ENCODE data around the gene NEK10. TPM values are rescaled to one million over a fixed set of nuclear protein-coding genes. Genes with fewer than 3 reads are reported as not detected.

NEK10 gene
- total RNA-seq, 1 experiment from 2014 or later: 1.7 TPM

DNA sequence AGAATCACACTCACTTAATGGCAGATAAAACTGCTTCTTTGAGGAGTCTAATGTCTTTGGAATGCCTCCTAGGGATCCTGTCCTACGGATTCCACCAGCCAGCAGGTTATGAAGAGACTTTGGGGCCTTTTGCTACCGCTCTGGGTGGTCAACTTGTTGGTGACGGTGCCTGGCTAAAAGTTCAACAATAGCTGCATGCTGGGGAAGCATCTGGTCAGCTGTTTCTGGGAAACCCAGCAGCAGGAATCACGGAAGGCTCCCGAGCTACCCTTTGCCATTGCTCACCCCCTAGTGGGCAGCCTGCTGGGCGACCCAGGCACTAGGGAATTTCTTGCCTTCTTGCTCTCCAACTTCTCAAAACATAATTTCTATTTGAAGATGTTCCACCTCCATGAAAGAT lies 263.3 kb downstream of the NEK10 start:
- Mint-ChIP-seq H3K9me3 (ENCODE audit: low read depth, unreplicated experiment) (no peaks in the 10 kb centered on the region), H3K4me1 (ENCODE audit: low read depth, unreplicated experiment) (no peaks in the 10 kb centered on the region), H3K36me3 (ENCODE audit: insufficient read depth, unreplicated experiment) (no peaks in the 10 kb centered on the region), H3K27ac (ENCODE audit: unreplicated experiment) (no peak overlapping the region), H3K4me3 (ENCODE audit: low read depth, unreplicated experiment) (no peak overlapping the region), H3K27me3 (ENCODE audit: unreplicated experiment) (no peaks in the 10 kb centered on the region)
- TF ChIP-seq, protein P1, sequence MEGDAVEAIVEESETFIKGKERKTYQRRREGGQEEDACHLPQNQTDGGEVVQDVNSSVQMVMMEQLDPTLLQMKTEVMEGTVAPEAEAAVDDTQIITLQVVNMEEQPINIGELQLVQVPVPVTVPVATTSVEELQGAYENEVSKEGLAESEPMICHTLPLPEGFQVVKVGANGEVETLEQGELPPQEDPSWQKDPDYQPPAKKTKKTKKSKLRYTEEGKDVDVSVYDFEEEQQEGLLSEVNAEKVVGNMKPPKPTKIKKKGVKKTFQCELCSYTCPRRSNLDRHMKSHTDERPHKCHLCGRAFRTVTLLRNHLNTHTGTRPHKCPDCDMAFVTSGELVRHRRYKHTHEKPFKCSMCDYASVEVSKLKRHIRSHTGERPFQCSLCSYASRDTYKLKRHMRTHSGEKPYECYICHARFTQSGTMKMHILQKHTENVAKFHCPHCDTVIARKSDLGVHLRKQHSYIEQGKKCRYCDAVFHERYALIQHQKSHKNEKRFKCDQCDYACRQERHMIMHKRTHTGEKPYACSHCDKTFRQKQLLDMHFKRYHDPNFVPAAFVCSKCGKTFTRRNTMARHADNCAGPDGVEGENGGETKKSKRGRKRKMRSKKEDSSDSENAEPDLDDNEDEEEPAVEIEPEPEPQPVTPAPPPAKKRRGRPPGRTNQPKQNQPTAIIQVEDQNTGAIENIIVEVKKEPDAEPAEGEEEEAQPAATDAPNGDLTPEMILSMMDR (IDR thresholded peaks at IDR 0.05; ENCODE audit: unreplicated experiment): peak; percentile 35
- CTCF ChIA-PET: interaction anchor here (0.9 kb wide), 1 partner anchor 1202 kb away, joined by 3 read pairs; no protein-coding TSS in a partner anchor
- intact Hi-C loops (cut with micrococcal nuclease; ENCODE audit: unreplicated experiment): loop anchor here (5.0 kb wide), 1 partner anchor 139 kb away; no protein-coding TSS in a partner anchor
- peak; percentile 38 for DNase-seq
- BruUV-seq (replicated peaks): no TSS peak

DNA sequence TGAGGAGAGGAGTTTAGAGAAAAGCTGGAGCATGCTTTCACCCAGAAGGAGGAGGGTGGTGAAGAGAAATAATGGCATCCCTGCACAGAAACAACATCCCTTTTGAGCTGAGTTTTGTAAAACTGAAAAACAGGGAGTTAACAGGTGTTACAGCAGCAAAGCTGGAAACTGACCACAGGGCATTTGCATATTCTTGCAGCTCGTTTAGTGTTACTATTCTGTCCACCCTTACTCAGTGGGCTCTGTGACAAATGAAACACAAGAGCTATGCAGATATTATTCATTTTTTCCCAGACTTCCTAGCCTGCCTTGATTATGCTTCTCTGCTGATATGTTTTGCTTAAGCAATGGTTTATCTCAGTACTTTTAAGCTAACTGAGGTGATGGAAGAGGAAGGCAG lies 272.0 kb downstream of the NEK10 start:
- CTCF ChIA-PET: no interaction called here
- no peak for DNase-seq
- Mint-ChIP-seq H3K4me1 (ENCODE audit: low read depth, unreplicated experiment) (no peaks in the 10 kb centered on the region), H3K9me3 (ENCODE audit: low read depth, unreplicated experiment) (no peaks in the 10 kb centered on the region), H3K36me3 (ENCODE audit: insufficient read depth, unreplicated experiment) (no peaks in the 10 kb centered on the region), H3K4me3 (ENCODE audit: low read depth, unreplicated experiment) (no peak overlapping the region), H3K27me3 (ENCODE audit: unreplicated experiment) (no peaks in the 10 kb centered on the region), H3K27ac (ENCODE audit: unreplicated experiment) (no peak overlapping the region)
- TF ChIP-seq, protein P1 (IDR thresholded peaks at IDR 0.05; ENCODE audit: unreplicated experiment): no peak
- BruUV-seq (replicated peaks): no TSS peak
- intact Hi-C loops (cut with micrococcal nuclease; ENCODE audit: unreplicated experiment): no loop called here

DNA sequence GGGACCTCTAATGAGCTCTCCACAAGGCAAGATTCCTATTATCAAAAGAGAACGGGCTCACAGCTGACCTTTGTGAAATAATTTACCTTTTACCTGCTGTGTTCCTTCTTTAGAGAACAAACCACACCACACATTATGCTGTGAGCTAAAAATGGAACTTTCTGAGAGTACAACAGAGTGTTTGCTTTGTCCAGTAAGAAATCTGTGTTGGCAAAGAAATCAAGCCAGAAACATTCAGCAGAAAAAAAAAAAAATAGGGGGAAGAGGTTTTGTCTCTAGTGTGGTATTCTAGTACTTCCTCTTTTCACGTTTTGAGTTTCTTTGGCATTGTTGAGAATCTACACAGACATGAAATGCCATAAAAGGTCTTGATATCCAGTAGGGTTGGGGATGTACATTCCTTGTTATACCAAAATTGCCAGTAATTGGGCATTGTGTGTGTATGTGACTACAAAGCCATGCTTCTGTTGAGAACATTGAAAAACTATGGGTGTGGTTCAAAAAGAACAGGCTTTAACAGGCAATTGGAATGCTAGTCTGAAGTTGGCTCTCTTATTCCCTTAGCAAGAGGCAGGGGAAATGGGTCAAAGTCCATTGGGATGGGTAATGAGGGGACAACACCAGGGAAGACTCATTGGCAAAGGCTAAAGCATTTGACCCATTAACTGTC lies 273.5 kb downstream of the NEK10 start:
- Mint-ChIP-seq H3K36me3 (ENCODE audit: insufficient read depth, unreplicated experiment) (no peaks in the 10 kb centered on the region), H3K4me3 (ENCODE audit: low read depth, unreplicated experiment) (no peak overlapping the region), H3K27ac (ENCODE audit: unreplicated experiment) (no peak overlapping the region), H3K27me3 (ENCODE audit: unreplicated experiment) (no peaks in the 10 kb centered on the region), H3K9me3 (ENCODE audit: low read depth, unreplicated experiment) (no peaks in the 10 kb centered on the region), H3K4me1 (ENCODE audit: low read depth, unreplicated experiment) (no peaks in the 10 kb centered on the region)
- BruUV-seq (replicated peaks): no TSS peak
- DNase-seq: no peak
- TF ChIP-seq, protein P1 (IDR thresholded peaks at IDR 0.05; ENCODE audit: unreplicated experiment): no peak
- CTCF ChIA-PET: no interaction called here
- intact Hi-C loops (cut with micrococcal nuclease; ENCODE audit: unreplicated experiment): no loop called here

DNA sequence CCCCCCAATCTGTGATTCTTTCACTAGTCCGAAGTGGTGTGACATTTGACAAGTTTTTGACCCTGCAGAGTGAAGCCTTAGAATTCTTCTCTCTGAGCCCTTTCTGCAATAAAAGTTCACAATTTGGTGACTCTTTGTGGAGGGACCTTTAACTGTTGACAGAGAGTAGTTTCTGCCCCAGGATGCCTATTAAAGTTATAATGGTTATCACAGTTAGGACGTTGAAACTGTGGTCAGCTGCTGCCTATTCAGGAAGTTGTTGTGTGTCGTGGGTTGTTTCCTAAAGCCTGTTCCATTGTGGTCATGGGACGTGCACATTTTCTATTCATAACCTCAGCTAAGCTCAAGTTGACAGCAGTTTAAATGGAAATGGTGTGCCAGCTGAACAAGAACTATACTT lies 274.5 kb downstream of the NEK10 start:
- no peak for DNase-seq
- intact Hi-C loops (cut with micrococcal nuclease; ENCODE audit: unreplicated experiment): no loop called here
- CTCF ChIA-PET: no interaction called here
- Mint-ChIP-seq H3K9me3 (ENCODE audit: low read depth, unreplicated experiment) (no peaks in the 10 kb centered on the region), H3K4me1 (ENCODE audit: low read depth, unreplicated experiment) (no peaks in the 10 kb centered on the region), H3K27ac (ENCODE audit: unreplicated experiment) (no peak overlapping the region), H3K36me3 (ENCODE audit: insufficient read depth, unreplicated experiment) (no peaks in the 10 kb centered on the region), H3K4me3 (ENCODE audit: low read depth, unreplicated experiment) (no peak overlapping the region), H3K27me3 (ENCODE audit: unreplicated experiment) (no peaks in the 10 kb centered on the region)
- TF ChIP-seq, protein P1 (IDR thresholded peaks at IDR 0.05; ENCODE audit: unreplicated experiment): no peak
- BruUV-seq (replicated peaks): no TSS peak
